Measurements from ENCODE around the gene NOXRED1.

Gene NOXRED1

DNA sequence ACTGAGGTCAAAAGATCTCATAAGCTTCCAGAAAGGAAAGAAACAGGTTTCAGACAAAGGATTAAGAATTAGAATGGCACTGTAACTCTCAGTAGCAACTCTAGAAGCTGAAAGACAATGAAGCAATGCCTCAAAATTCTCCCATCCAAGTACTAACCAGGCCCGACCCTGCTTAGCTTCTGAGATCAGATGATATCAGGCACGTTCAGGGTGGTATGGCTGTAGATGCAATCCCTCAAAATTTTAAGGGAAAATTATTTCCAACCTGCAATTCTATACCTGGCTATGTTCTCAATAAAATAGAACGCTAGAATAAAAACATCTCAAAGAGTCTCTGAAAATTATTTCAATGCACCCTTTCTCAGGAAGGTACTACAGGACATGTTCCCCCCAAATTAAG is 19.6 kb downstream of the NOXRED1 start:
- TF ChIP-seq RAD21 (IDR thresholded peaks at IDR 0.05; ENCODE audit: low read depth): no peak
- no peak for TF ChIP-seq EGR1 (IDR thresholded peaks at IDR 0.05)
- no peak for TF ChIP-seq CEBPB (IDR thresholded peaks at IDR 0.05)
- no peak for TF ChIP-seq TAF1 (IDR thresholded peaks at IDR 0.05; ENCODE audit: low read depth)
- TF ChIP-seq, protein P1, sequence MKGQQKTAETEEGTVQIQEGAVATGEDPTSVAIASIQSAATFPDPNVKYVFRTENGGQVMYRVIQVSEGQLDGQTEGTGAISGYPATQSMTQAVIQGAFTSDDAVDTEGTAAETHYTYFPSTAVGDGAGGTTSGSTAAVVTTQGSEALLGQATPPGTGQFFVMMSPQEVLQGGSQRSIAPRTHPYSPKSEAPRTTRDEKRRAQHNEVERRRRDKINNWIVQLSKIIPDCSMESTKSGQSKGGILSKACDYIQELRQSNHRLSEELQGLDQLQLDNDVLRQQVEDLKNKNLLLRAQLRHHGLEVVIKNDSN (IDR thresholded peaks at IDR 0.05): no peak
- TF ChIP-seq TCF12 (IDR thresholded peaks at IDR 0.05; ENCODE audit: low read depth): no peak
- TF ChIP-seq NFIC (IDR thresholded peaks at IDR 0.05): no peak
- TF ChIP-seq MAX (IDR thresholded peaks at IDR 0.05): no peak
- no peak for TF ChIP-seq EP300 (IDR thresholded peaks at IDR 0.05; ENCODE audit: borderline replicate concordance)
- TF ChIP-seq REST (IDR thresholded peaks at IDR 0.05; ENCODE audit: low read depth): no peak
- no peak for TF ChIP-seq TEAD4 (IDR thresholded peaks at IDR 0.05)
- no peak for TF ChIP-seq YY1 (IDR thresholded peaks at IDR 0.05; ENCODE audit: low read depth)
- TF ChIP-seq CREB1 (IDR thresholded peaks at IDR 0.05; ENCODE audit: low read depth): no peak
- TF ChIP-seq FOXM1 (IDR thresholded peaks at IDR 0.05; ENCODE audit: borderline replicate concordance, low read depth): no peak
- TF ChIP-seq ZBTB7A (IDR thresholded peaks at IDR 0.05; ENCODE audit: low read depth): no peak

DNA sequence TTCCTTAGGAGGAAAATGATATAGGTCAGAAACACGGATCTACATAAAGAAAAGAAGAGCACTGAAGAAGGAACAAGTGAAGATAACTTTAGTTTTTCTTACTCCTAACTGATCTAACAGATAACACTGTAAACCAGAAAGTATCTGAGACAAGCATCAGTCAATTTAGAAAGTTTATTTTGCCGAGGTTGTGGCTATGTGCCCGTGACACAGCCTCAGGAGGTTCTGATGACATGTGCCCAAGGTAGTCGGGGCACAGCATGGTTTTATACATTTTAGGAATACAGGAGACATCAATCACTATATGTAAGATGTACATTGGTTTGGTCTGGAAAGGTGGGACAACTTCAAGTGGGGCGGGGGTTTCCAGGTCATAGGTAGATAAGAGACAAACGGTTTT is 23.1 kb downstream of the NOXRED1 start:
- TF ChIP-seq TEAD4 (IDR thresholded peaks at IDR 0.05): no peak
- TF ChIP-seq CEBPB (IDR thresholded peaks at IDR 0.05): no peak
- no peak for TF ChIP-seq TCF12 (IDR thresholded peaks at IDR 0.05; ENCODE audit: low read depth)
- no peak for TF ChIP-seq NFIC (IDR thresholded peaks at IDR 0.05)
- TF ChIP-seq, protein P1 (IDR thresholded peaks at IDR 0.05): no peak
- no peak for TF ChIP-seq REST (IDR thresholded peaks at IDR 0.05; ENCODE audit: low read depth)
- no peak for TF ChIP-seq EGR1 (IDR thresholded peaks at IDR 0.05)
- no peak for TF ChIP-seq CREB1 (IDR thresholded peaks at IDR 0.05; ENCODE audit: low read depth)
- TF ChIP-seq MAX (IDR thresholded peaks at IDR 0.05): no peak
- TF ChIP-seq YY1 (IDR thresholded peaks at IDR 0.05; ENCODE audit: low read depth): no peak
- TF ChIP-seq ZBTB7A (IDR thresholded peaks at IDR 0.05; ENCODE audit: low read depth): no peak
- no peak for TF ChIP-seq TAF1 (IDR thresholded peaks at IDR 0.05; ENCODE audit: low read depth)

DNA sequence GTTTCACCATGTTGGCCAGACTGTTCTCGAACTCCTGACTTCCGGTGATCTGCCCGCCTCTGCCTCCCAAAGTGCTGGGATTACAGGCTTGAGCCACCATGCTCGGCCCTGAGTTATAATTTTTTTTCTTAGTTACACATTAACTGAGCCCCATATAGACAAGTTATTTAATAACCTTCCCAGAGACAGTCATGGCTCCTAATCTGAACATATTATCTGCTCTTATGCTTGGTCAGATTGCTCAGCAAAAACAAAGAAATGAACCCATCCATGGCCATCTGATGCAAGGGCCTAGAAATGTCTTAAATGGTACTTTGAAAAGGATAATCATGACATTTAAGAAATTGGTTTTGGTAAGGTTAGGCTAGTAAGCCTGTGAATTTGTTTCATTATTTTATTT is 33.1 kb downstream of the NOXRED1 start:
- TF ChIP-seq ZBTB7A (IDR thresholded peaks at IDR 0.05; ENCODE audit: low read depth) (no peak), CREB1 (IDR thresholded peaks at IDR 0.05; ENCODE audit: low read depth) (no peak), EGR1 (IDR thresholded peaks at IDR 0.05) (no peak), NFIC (IDR thresholded peaks at IDR 0.05) (no peak), CEBPB (IDR thresholded peaks at IDR 0.05) (no peak), FOXM1 (IDR thresholded peaks at IDR 0.05; ENCODE audit: borderline replicate concordance, low read depth) (no peak), REST (IDR thresholded peaks at IDR 0.05; ENCODE audit: low read depth) (no peak), TEAD4 (IDR thresholded peaks at IDR 0.05) (no peak), TAF1 (IDR thresholded peaks at IDR 0.05; ENCODE audit: low read depth) (no peak)
- TF ChIP-seq, protein P1 (IDR thresholded peaks at IDR 0.05): no peak

DNA sequence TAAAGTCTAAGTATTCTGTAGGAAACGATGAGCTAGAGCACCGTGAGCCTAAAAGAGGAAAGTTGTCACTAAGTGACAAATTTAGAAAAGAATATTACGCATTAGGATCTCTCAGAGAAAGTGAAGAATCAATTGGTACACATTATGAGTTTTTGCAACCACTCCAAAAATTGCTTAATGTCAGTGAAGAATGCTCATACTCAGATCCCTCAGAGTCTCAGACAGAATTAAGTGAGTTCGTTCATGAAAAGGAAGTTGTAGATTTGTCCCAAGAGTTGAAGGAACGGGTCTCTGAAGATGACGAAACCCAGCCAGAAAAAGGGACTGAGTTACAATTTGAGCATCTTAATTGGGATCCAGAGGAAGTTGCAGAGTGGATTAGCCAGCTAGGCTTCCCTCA is 44.6 kb downstream of the NOXRED1 start:
- no peak for TF ChIP-seq EP300 (IDR thresholded peaks at IDR 0.05; ENCODE audit: borderline replicate concordance)
- TF ChIP-seq EGR1 (IDR thresholded peaks at IDR 0.05): no peak
- no peak for TF ChIP-seq FOXM1 (IDR thresholded peaks at IDR 0.05; ENCODE audit: borderline replicate concordance, low read depth)
- TF ChIP-seq TCF12 (IDR thresholded peaks at IDR 0.05; ENCODE audit: low read depth): no peak
- no peak for TF ChIP-seq CREB1 (IDR thresholded peaks at IDR 0.05; ENCODE audit: low read depth)
- TF ChIP-seq REST (IDR thresholded peaks at IDR 0.05; ENCODE audit: low read depth): no peak
- no peak for TF ChIP-seq CEBPB (IDR thresholded peaks at IDR 0.05)
- TF ChIP-seq RAD21 (IDR thresholded peaks at IDR 0.05; ENCODE audit: low read depth): no peak
- TF ChIP-seq MAX (IDR thresholded peaks at IDR 0.05): no peak
- TF ChIP-seq NFIC (IDR thresholded peaks at IDR 0.05): no peak
- TF ChIP-seq, protein P1 (IDR thresholded peaks at IDR 0.05): no peak
- TF ChIP-seq TAF1 (IDR thresholded peaks at IDR 0.05; ENCODE audit: low read depth): no peak
- TF ChIP-seq YY1 (IDR thresholded peaks at IDR 0.05; ENCODE audit: low read depth): no peak
- TF ChIP-seq TEAD4 (IDR thresholded peaks at IDR 0.05): no peak
- no peak for TF ChIP-seq ZBTB7A (IDR thresholded peaks at IDR 0.05; ENCODE audit: low read depth)
